HG02798 (cell line): ENCODE results near the gene ZNF317.
"Not testable (repeated sequence)": the region's sequence is repeated elsewhere in the genome, so short reads cannot be mapped to it uniquely, and the experiment has no call there.

ENCODE experiments used
- ATAC-seq: cut with Tn5 transposase; IDR thresholded peaks from one replicate; pipeline ENCODE4 v1.9.1; 2021; ENCODE audit warnings: mild to moderate bottlenecking; ENCODE audit not compliant: unreplicated experiment, poor library complexity

ZNF317 gene

GRCh38 chr19:9171393-9171991 is 31.3 kb downstream of the ZNF317 start:
- no peak for ATAC-seq

DNA sequence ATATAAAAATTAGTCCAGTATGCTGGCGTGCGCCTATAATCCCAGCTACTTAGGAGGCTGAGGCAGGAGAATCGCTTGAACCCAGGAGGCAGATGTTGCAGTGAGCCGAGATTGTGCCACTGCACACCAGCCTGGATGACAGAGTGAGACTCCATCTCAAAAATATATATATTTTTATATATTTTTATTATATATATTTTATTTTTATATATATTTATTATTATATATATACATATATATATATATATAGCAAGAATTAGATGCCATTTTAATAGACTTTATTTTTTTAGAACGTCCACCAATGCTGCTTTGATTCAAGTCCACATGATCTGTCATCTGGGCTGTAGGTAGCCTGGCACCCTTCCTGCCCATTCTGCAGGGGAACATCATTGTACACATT is 35.1 kb downstream of the ZNF317 start:
- ATAC-seq, result no peak

DNA sequence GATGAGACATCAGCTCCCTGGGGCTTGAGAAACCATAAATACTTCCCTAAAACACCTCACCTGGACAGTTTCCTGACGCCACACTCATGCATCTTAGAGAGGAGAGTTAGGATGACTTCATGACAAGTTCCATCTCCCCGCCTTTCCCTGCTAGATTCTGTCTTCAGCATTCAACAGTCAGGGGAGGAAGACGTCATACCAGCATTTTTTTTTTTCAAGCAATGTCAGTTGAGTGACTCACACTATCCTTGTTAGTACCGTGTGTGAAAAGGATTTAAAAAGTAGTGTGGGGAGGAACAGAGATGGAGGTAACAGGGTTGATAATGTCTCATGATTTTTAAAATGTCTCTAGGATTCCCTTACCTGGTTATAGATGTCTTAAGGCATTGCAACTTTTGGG is 38.7 kb downstream of the ZNF317 start, which contains the start of gene OR7D2:
Gene OR7D2, plus strand, starts transcription at position 79 of the 400 bp plus-strand sequence. CDS start 6,803 bp downstream, outside the sequence.
- ATAC-seq, result no peak

- ATAC-seq, result no peak
Observed at GRCh38 chr19:9183000-9183399, 42.8 kb downstream of the ZNF317 start.

DNA sequence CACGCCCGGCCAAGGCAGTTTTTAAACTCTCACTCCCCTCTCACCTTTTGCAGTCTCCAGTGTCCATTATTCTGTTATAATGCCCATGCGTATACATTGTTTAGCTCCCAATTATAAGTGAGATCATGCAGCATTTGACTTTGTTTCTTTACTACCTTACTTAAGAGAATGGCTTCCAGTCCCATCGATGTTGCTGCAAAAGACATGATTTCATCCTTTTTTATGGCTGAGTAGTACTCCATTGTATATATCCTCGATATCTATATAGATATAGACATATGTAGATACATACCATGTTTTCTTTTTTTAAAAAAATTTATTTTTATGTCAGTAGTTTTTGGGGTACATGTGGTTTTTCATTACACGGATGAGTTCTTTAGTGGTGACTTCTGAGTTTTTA is 47.0 kb downstream of the ZNF317 start:
- no peak for ATAC-seq

- ATAC-seq, result no peak
Observed at GRCh38 chr19:9189535-9189934, 49.3 kb downstream of the ZNF317 start.

- ATAC-seq, result not testable (repeated sequence)
Observed at GRCh38 chr19:9198044-9198443, 57.8 kb downstream of the ZNF317 start.

DNA sequence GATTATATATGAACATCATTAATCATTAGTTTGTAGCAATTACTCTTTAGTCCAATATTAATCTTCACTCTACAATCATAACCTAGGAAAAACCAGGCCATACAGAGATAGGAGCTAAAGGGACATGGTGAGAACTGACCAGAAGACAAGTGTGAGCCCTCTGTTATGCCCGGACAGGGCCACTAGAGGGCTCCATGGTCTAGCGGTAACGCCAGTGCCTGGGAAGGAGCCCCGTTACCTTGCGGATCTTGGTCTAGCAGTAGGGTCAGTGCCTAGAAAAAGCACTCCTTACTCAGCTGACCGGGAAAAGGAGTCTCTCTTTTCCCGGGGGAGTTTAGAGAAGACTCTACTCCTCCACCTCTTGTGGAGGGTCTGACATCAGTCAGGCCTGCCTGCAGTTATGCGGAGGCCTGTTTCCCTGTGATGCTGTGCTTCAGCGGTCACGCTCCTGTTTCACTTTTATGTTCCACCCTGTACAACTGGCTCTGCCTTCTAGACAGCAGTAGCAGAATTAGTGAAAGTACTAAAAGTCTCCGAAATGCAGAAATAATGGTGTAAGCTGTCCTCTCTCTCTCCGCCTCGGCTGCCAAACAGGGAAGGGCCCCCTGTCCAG is 65.4 kb downstream of the ZNF317 start:
- ATAC-seq, result no peak
